Muscle layer of duodenum (tissue), 2 donors: ENCODE results near the gene TCF3.

Experiments
- H3K27ac ChIP-seq: one replicate; pipeline ENCODE4 v1.7.0; 2013; ENCODE audit warnings: mild to moderate bottlenecking, low read length
- H3K27me3 ChIP-seq: one replicate; pipeline ENCODE4 v1.7.0; 2013; ENCODE audit warnings: low read depth, mild to moderate bottlenecking, control low read depth, low read length
- H3K36me3 ChIP-seq, 2 donors: one replicate each; pipeline ENCODE4 v1.7.0; 2013; ENCODE audit warnings: low read length in 2 of 2, control low read depth in 1 of 2, mild to moderate bottlenecking in 1 of 2; ENCODE audit not compliant: insufficient read depth in 2 of 2, control insufficient read depth in 1 of 2
- H3K4me1 ChIP-seq, 2 donors: one replicate each; pipeline ENCODE4 v1.7.0; 2013; ENCODE audit warnings: low read length in 2 of 2, mild to moderate bottlenecking in 2 of 2, control low read depth in 1 of 2, moderate library complexity in 1 of 2; ENCODE audit not compliant: insufficient read depth in 2 of 2, control insufficient read depth in 1 of 2
- H3K4me3 ChIP-seq, 2 donors: one replicate each; pipeline ENCODE4 v1.7.0; 2013; ENCODE audit warnings: low read length in 2 of 2, low read depth in 1 of 2, mild to moderate bottlenecking in 1 of 2
- H3K9me3 ChIP-seq, 2 donors: one replicate each; pipeline ENCODE4 v1.7.0; 2013; ENCODE audit warnings: low read length in 2 of 2, control low read depth in 1 of 2, mild to moderate bottlenecking in 1 of 2; ENCODE audit not compliant: control insufficient read depth in 1 of 2
- donor health status: healthy.

The TCF3 gene

DNA sequence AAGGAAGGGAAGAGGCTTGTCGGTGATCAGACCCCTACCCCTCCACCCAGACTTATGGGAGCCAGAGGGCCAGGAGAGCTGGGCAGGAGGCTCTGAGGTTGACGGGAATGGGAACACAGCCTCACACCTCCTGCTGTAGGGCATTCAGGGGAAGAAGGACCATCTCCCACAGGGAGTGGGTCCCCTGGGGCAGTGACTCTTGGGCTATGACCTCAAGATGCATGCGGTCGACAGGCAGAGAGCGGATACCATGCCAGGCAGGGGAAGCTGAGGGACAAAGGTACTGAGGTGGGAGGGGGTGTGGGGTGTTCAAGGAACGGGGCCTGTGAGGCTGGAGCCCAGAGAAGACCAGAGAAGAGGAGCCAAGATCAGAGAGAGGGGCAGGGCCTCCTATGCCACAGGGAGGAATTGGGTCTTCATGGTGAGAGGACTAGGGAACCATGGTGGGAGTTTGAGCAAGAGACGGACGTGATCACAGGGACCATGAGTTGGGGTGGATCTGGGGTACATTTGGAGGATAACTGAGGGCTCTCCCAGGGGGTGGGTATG is 4.6 kb upstream of the TCF3 start:
- no peak overlapping the region for H3K27ac ChIP-seq
- no peaks in the 10 kb centered on the region for H3K4me1 ChIP-seq
- H3K9me3 ChIP-seq: no peaks in the 10 kb centered on the region

DNA sequence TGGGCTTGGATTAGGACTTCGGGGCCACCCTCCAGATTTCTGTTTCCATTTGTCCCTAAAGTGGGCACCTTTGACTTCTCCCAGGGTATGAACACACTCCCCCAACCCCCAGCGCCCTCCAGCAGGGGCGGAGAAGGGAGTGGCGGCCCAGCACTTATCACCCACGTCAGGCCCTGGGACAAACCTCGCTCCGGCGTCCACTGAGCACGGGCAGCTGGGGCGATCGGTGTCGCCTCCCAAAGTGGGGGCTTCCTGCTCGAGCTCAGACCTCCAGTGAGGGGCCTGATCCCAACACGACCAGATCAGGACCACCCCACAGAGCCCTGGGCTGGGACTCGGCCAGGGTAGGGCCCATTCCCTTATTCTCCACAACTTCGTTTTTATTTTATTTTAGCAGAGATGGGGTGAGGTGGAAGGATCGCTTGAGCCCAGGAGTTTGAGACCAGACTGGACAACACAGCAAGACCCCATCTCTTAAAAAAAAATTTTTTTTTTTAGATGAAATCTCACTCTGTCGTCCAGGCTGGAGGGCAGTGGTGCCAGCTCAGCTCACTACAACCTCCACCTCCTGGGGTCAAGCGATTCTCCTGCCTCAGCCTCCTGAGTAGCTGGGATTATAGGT is 3.7 kb upstream of the TCF3 start:
- H3K4me3 ChIP-seq: no peak overlapping the region
- no peak overlapping the region for H3K27ac ChIP-seq
- H3K27me3 ChIP-seq: no peaks in the 10 kb centered on the region
- H3K36me3 ChIP-seq: peaks cover 0 to 3% of the 10 kb centered on the region in 2 donors
- H3K4me1 ChIP-seq: peaks cover 0 to 3% of the 10 kb centered on the region in 2 donors
- no peaks in the 10 kb centered on the region for H3K9me3 ChIP-seq

More for the DNA sequence above, 4.6 kb upstream of the TCF3 start:
- no peak overlapping the region for H3K4me3 ChIP-seq
- peaks cover 0 to 3% of the 10 kb centered on the region in 2 donors for H3K36me3 ChIP-seq
- H3K27me3 ChIP-seq: no peaks in the 10 kb centered on the region

DNA sequence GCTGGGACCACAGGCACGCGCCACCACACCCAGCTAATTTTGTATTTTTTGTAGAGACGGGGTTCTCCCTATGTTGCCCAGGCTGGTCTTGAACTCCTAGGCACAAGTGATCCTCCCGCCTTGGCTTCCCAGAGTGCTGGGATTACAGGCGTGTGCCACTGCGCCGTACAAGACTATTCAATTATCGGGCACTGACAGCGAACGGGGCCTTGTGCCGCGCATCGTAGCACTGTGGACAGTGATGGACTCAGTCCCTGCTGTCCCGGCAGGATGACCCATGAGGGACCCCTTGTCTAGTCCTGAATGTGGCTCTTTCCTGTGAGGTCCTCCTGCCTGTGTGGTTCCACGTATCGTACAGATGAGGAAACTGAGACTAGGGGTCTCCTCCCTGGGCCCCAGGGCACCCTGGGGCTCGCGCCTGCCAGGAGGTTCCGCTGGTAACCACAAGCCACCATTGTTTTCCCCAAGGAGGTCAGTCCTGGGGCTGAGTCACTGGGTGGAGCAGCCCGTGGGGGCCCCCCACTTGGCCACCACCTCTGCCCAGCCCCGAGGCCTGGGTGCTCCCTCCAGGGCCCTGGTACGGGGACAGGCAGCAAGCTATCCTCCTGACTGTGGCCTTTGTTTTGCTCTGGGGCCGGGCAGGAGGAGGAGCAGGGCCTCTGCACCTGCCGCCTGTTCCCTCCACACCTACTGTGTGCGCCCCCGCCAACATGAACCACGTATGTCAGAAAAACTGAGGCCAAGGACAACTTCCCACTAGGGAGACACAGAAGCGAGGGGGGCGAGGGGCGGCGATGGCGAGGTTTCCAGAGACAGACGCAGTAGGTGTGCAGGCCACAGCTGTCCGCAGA is 2.9 kb upstream of the TCF3 start:
- Histone ChIP-seq H3K4me3 (no peak overlapping the region), H3K4me1 (peaks cover 3 to 11% of the 10 kb centered on the region in 2 donors), H3K36me3 (peaks cover 0 to 3% of the 10 kb centered on the region in 2 donors), H3K9me3 (no peaks in the 10 kb centered on the region), H3K27ac (no peak overlapping the region), H3K27me3 (no peaks in the 10 kb centered on the region)

DNA sequence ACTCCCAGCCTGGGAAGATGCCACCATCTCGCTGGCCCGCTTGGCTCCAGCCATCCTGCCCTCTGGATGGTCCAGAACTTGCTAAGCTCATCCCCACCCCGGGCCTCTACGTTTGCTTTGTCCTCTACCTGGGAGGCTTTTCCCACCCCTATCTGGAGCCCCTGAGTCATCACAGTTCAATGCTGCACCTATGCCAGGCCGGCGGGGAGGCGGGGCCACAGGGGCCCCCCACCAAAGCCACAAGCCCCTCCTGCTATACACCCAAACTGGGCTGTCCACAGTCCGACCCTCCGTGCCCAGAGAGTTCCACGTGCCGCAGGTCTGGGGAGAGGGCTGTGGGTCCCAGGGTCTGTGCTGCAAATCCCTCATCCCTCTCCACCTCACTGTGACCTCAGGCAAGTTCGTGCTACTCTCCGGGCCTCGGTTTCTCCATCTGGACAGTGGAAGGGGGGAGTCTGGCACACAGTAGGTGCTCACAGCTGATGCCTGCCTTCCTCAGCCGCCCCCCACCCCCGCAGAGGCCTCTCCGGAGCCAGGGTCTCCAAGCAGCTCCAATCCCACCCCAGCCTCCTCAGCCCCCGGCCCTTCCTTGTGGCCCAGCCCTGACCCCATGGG is 1.9 kb upstream of the TCF3 start:
- Histone ChIP-seq H3K4me3 (no peak overlapping the region), H3K36me3 (peaks cover 0 to 3% of the 10 kb centered on the region in 2 donors), H3K4me1 (peaks cover 3 to 18% of the 10 kb centered on the region in 2 donors), H3K27me3 (no peaks in the 10 kb centered on the region), H3K9me3 (no peaks in the 10 kb centered on the region), H3K27ac (no peak overlapping the region)

DNA sequence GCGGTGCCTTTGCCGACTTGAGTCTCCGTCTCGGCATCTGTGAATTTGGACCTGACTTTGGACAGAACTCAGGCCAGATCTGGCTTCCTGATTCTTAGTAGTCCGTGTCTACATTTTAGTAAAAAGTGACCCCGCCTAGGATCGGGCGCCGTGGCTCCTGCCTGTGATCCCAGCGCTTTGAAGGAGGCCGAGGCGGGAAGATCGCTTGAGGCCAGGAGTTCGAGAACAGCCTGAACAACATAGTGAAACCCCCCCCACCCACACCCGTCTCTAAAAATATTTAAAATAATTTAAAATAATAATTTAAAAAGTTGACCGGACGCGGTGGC is 849 bp upstream of the TCF3 start:
- H3K36me3 ChIP-seq: peaks cover 0 to 4% of the 10 kb centered on the region in 2 donors
- H3K4me3 ChIP-seq: peak overlapping the region; percentile 54 to 64
- H3K27ac ChIP-seq: peak overlapping the region; percentile 90

DNA sequence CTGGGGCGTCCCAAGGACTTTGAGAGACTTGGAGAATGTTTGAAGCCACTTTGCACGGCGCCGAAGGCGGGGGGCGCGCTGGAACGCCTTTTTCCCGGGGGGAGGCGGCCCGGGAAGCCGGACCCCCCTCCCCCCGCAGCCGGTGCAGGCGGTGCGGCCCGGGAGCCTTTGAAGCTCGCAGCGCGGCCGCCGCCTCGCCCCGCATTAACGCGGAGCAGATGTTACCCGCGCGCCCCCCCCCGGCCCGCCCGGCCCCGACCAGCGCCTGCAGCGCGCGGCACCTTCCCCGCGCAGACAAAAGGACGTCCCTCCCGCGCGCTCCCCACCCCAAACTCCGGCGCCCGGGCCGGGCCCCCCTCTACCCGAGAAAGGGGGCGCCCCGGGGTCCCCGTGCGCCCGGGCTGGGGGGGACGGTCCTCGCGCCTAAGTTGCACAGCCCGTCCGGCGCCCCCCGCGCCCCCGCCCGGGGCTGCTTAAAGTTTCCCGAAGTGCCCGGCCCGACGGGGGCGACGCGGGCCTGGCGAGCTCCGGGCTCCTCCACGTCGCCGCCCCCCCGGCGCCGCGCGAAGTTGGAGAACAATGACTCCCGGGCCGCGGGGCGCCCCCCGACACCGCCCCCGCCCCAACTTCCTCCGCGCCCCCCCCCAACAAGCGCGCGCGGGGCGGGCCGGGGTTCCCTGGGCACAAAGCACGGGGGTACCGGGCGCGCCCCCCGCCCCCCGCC is 685 bp downstream of the TCF3 start:
- H3K27me3 ChIP-seq: no peaks in the 10 kb centered on the region
- H3K36me3 ChIP-seq: peaks cover 0 to 14% of the 10 kb centered on the region in 2 donors
- no peaks in the 10 kb centered on the region for H3K9me3 ChIP-seq
- H3K27ac ChIP-seq: no peak overlapping the region
- peak overlapping the region; percentile 55 to 73 for H3K4me3 ChIP-seq
- peaks cover 3 to 18% of the 10 kb centered on the region in 2 donors for H3K4me1 ChIP-seq

More for the DNA sequence above, 849 bp upstream of the TCF3 start:
- H3K27me3 ChIP-seq: no peaks in the 10 kb centered on the region
- peaks cover 3 to 18% of the 10 kb centered on the region in 2 donors for H3K4me1 ChIP-seq
- no peaks in the 10 kb centered on the region for H3K9me3 ChIP-seq

DNA sequence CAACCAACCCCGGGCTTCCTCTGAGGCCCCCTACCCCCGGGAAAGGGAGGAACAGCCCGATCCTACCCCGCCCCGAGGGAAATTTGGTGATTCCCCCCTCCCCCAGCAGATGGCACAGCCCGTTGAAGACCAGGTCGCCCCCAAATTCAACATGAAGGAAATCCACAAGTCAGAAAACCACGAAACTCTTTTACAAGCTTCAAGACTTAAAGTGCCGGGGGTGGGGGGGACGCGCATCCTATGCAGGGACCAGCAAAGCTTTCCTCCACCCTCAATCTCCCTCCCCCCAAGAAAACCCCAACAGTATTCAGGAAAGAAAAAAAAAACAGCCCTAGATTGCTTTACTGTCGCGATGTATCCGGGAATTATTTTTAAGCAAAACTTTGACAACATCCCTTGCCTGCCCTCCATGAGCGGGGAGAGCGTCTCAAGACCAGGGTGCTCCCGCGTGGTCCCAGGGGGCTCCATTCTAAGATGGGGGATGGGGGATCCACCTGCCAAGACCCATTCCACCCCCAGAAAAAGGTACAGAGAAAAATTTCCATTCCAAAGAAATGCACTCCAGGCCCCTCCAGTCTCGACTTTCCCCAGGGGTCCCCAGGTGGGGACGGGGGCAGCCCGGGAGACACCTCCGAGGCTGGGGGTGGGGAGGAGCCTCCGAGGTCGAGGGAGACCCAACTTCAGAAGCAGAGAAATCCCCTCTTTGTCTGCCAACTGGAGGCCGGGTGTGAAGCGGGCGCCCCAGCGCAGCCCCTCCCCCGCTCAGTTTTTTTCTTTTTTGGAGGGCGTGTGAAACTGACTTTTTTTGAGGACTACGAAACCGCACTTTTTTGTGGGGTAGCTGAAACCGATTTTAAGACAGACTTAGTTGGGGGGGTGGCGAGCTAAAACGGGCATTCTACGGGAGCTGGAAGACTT is 1.5 kb downstream of the TCF3 start:
- no peaks in the 10 kb centered on the region for H3K27me3 ChIP-seq
- H3K9me3 ChIP-seq: no peaks in the 10 kb centered on the region
- no peak overlapping the region for H3K27ac ChIP-seq

DNA sequence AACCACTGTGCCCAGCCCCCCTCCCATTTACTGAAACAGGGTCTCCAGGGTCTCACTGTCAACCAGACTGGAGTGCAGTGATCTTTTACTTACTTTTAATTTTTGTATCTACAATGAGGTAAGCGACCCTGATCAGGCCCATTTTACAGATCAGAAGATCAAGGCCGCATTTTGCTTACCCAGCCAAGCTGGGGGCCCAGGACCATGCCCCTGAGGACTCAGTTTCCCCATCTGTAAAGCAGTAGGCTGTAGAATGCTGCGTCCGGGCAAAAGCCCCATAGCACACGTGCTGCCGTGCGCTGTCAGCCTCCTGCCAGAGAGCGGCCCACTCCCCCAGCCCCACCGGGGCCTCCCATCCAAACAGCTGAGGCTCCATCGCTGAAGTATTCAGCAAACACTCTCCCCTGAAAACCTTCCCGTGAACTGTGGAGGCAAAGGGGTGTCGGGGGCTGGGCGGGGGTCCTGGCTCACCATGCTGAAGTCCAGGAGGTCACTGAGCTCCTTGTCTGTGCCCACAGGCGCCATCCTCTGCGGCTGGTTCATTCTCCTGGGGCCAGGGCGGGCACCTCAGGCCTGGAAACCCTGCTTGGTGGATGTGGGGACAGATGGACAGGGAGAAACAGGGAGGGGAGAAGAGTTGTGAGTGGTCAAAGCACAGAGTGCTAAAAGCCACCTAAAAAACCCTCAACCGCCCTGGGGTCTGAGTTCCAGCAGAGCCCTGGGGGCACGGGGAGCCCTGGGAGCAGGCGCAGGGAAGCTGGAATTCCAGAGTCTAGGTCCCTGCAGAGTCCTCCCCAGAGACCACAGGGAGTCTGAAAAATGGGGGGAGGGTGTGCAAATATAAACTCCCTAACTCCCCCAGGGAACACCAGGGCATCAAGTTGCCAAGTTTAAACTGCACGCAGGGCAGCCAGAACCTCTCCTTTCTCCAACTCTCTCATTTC is 2.4 kb downstream of the TCF3 start:
- Histone ChIP-seq H3K4me1 (peaks cover 3 to 18% of the 10 kb centered on the region in 2 donors), H3K27me3 (no peaks in the 10 kb centered on the region), H3K9me3 (no peaks in the 10 kb centered on the region), H3K27ac (no peak overlapping the region), H3K4me3 (peak overlapping the region in 1 of 2 donors; percentile 73), H3K36me3 (peaks cover 0 to 28% of the 10 kb centered on the region in 2 donors)

More for the DNA sequence above, 1.5 kb downstream of the TCF3 start:
- H3K4me3 ChIP-seq: peak overlapping the region; percentile 55 to 73
- H3K36me3 ChIP-seq: peaks cover 0 to 20% of the 10 kb centered on the region in 2 donors
- H3K4me1 ChIP-seq: peaks cover 3 to 18% of the 10 kb centered on the region in 2 donors

DNA sequence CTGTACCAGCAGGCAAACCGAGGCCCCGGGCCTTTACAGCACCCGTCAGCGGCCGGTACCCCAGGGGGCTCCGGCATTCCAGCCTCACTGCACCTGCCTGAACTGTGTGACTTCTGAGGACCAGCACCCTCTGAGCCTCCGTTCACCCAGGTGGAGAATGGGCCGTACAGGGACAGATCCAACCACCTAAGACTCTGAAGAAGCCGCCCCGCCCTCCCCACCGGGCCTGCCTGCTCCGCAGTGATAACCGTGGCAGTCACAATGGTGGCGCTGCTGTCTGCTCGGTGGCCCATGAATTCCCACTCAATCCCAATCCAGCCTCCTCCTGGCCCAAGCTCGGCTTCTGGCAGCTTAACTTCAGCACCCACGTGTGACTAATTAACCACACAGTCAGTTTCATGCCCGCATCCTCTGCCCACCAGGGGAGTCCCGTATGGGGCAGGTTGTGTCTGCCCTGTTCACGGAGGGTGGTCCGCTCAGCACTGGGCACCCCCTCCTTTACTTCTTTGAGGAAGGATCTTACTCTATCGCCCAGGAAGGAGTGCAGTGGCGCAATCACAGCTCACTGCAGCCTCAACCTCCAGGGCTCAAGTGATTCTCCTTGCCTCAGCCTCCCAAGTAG is 3.4 kb downstream of the TCF3 start:
- no peaks in the 10 kb centered on the region for H3K27me3 ChIP-seq
- no peak overlapping the region for H3K4me3 ChIP-seq
- H3K36me3 ChIP-seq: peaks cover 0 to 31% of the 10 kb centered on the region in 2 donors
- peaks cover 3 to 18% of the 10 kb centered on the region in 2 donors for H3K4me1 ChIP-seq
- no peaks in the 10 kb centered on the region for H3K9me3 ChIP-seq
- no peak overlapping the region for H3K27ac ChIP-seq
